ENCODE measurements around the gene SPR. TPM values are rescaled to one million over a fixed set of nuclear protein-coding genes. Genes with fewer than 3 reads are reported as not detected.

SPR gene
- total and polyA plus RNA-seq, 2 of the 13 experiments (the other 11 are each of a cell fraction or from before 2014, with no cell fraction given): 34.0 to 96.0 TPM

DNA sequence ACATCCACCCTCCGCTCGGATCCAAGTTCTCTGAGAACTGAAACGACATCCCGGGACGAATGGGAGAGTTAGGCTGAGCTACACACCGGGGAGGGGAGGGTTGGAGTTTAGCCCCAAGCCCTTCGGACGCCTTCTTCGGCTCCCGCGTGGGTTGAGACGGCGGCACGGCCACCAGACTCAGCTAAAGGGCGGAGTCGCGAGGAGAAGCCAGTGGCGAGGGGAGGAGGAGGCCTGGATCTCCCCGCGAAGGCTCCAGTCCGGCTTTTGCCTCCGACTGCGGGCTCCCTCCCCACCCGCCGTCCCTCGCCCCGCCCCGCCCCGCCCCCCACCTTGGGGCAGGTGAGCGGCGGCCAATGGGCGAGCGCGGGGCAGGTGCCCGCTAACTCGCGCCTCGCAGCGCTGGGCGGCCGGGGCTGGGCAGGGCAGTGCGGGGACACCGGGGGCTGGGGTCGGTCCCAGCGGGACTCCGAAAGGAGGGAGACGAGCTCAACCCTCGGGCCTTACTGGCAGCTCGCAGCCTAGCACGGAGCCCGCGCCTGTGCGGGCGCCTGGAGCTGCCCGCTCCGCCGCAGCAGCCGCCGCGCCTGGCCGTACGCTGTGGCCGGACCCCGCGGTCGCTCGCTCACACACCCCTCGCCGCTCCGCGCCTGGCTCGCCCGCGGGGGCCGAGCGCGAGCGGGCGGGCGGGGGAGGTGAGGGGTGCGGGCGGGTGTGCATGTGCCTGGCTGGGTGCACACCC, 30.1 kb downstream of the SPR start, which contains the start of gene EMX1 (continued):
- TF ChIP-seq, protein P1, sequence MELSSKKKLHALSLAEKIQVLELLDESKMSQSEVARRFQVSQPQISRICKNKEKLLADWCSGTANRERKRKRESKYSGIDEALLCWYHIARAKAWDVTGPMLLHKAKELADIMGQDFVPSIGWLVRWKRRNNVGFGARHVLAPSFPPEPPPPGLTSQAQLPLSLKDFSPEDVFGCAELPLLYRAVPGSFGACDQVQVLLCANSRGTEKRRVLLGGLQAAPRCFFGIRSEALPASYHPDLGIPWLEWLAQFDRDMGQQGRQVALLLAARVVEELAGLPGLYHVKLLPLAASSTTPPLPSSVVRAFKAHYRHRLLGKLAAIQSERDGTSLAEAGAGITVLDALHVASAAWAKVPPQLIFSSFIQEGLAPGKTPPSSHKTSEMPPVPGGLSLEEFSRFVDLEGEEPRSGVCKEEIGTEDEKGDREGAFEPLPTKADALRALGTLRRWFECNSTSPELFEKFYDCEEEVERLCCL (CRISPR knock-in tag; IDR thresholded peaks at IDR 0.05; ENCODE audit: borderline replicate concordance): 0 out of 2 replicates have a peak, but pooled peaks have one; percentile 25
- TF ChIP-seq ZNF563 (CRISPR knock-in tag; IDR thresholded peaks at IDR 0.05) (peak; percentile 9; the same call in 1 of the 2 replicates), SAFB2 (CRISPR knock-in tag; IDR thresholded peaks at IDR 0.05; ENCODE audit: borderline replicate concordance, low read depth) (no peak), ZNF709 (CRISPR knock-in tag; IDR thresholded peaks at IDR 0.05) (peak; percentile 63; the same call in 1 of the 2 replicates), RXRB (CRISPR knock-in tag; IDR thresholded peaks at IDR 0.05; ENCODE audit: borderline replicate concordance) (0 out of 2 replicates have a peak, but pooled peaks have one; percentile 6), SIX4 (CRISPR knock-in tag; IDR thresholded peaks at IDR 0.05) (no peak), NFRKB (IDR thresholded peaks at IDR 0.05) (no peak), ARHGAP35 (CRISPR knock-in tag; IDR thresholded peaks at IDR 0.05; ENCODE audit: borderline replicate concordance) (0 out of 2 replicates have a peak, but pooled peaks have one; percentile 14), SAP130 (CRISPR knock-in tag; IDR thresholded peaks at IDR 0.05; ENCODE audit: low read depth) (peak; percentile 38; the same call in 1 of the 2 replicates), FOXA1 (IDR thresholded peaks at IDR 0.05) (no peak), FOXA1 (CRISPR knock-in tag; IDR thresholded peaks at IDR 0.05) (no peak), TBX2 (CRISPR knock-in tag; IDR thresholded peaks at IDR 0.05; ENCODE audit: borderline replicate concordance) (no peak), KLF11 (CRISPR knock-in tag; IDR thresholded peaks at IDR 0.05) (no peak), CBX2 (IDR thresholded peaks at IDR 0.05; ENCODE audit: low read depth, low read length) (no peak), CBX2 (CRISPR knock-in tag; IDR thresholded peaks at IDR 0.05; ENCODE audit: low read depth) (peak; percentile 81; the same call in 1 of the 2 replicates), ZEB1 (IDR thresholded peaks at IDR 0.05; ENCODE audit: insufficient replicate concordance, low read depth) (peak; percentile 94), NONO (IDR thresholded peaks at IDR 0.05) (no peak), NONO (CRISPR knock-in tag; conservative IDR thresholded peaks at IDR 0.05) (peak; percentile 58; the same call in 1 of the 2 replicates), NFKB2 (CRISPR knock-in tag; IDR thresholded peaks at IDR 0.05; ENCODE audit: borderline replicate concordance) (0 out of 2 replicates have a peak, but pooled peaks have one; percentile 24), ZBTB1 (CRISPR knock-in tag; IDR thresholded peaks at IDR 0.05; ENCODE audit: borderline replicate concordance) (no peak), MYC (CRISPR knock-in tag; IDR thresholded peaks at IDR 0.05; ENCODE audit: borderline replicate concordance) (0 out of 2 replicates have a peak, but pooled peaks have one; percentile 29), SP5 (CRISPR knock-in tag; IDR thresholded peaks at IDR 0.05; ENCODE audit: borderline replicate concordance, low read depth) (peak; percentile 65; the same call in 1 of the 2 replicates), KLF15 (CRISPR knock-in tag; IDR thresholded peaks at IDR 0.05; ENCODE audit: borderline replicate concordance) (no peak), SIN3A (IDR thresholded peaks at IDR 0.05; ENCODE audit: borderline replicate concordance, low read depth, low read length) (0 out of 2 replicates have a peak, but pooled peaks have one; percentile 50), ZC3H4 (CRISPR knock-in tag; IDR thresholded peaks at IDR 0.05; ENCODE audit: borderline replicate concordance) (no peak)
- TF ChIP-seq, protein P2, sequence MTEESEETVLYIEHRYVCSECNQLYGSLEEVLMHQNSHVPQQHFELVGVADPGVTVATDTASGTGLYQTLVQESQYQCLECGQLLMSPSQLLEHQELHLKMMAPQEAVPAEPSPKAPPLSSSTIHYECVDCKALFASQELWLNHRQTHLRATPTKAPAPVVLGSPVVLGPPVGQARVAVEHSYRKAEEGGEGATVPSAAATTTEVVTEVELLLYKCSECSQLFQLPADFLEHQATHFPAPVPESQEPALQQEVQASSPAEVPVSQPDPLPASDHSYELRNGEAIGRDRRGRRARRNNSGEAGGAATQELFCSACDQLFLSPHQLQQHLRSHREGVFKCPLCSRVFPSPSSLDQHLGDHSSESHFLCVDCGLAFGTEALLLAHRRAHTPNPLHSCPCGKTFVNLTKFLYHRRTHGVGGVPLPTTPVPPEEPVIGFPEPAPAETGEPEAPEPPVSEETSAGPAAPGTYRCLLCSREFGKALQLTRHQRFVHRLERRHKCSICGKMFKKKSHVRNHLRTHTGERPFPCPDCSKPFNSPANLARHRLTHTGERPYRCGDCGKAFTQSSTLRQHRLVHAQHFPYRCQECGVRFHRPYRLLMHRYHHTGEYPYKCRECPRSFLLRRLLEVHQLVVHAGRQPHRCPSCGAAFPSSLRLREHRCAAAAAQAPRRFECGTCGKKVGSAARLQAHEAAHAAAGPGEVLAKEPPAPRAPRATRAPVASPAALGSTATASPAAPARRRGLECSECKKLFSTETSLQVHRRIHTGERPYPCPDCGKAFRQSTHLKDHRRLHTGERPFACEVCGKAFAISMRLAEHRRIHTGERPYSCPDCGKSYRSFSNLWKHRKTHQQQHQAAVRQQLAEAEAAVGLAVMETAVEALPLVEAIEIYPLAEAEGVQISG (CRISPR knock-in tag; IDR thresholded peaks at IDR 0.05): peak; percentile 33
